ENCODE measurements around the gene IDNK. TPM values are rescaled to one million over a fixed set of nuclear protein-coding genes. Genes with fewer than 3 reads are reported as not detected.

IDNK gene
- total RNA-seq, 2 experiments from 2014 or later: 3.6 to 4.8 TPM

DNA sequence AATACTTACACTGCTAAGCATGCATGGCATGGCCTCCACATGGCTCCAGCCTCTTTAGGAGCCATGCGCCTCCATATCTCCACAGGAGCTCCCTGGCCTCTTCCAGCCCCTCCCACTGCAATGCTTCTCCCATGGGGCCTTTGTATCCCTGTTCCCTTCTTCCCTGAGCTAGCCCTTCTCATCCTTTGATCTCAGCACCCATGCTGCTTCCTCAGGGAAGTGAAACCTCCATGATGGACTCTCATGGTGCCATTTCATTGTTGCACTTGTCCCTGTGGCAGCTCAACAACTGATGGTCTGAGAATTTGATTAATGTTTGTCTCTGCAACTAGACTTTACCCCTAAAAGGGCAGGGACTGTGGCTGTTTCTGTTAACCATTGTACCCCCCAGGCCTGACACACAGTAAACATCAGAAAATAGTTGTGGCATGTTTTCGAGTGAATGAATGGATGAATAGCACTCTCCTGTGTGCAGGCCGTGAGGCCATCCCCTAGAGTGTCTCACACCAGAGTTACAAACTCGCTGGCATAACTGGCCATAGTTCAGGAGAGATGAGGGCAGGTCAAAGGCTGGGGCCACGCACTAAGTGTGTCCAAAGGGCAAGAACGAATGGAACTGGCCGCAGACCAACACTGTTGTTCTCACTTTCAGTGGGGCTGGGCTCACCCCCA lies 6.6 kb downstream of the IDNK start:
- no peak overlapping the region for H3K27ac Mint-ChIP-seq
- peaks cover 20% of the 10 kb centered on the region for H3K36me3 Mint-ChIP-seq (ENCODE audit: low read depth)
- POLR2A ChIA-PET: interaction anchor here (1.0 to 1.7 kb wide), 2 partner anchors 11 to 13 kb away, joined by 3 to 4 read pairs; no protein-coding TSS in a partner anchor
- TF ChIP-seq, protein P1, sequence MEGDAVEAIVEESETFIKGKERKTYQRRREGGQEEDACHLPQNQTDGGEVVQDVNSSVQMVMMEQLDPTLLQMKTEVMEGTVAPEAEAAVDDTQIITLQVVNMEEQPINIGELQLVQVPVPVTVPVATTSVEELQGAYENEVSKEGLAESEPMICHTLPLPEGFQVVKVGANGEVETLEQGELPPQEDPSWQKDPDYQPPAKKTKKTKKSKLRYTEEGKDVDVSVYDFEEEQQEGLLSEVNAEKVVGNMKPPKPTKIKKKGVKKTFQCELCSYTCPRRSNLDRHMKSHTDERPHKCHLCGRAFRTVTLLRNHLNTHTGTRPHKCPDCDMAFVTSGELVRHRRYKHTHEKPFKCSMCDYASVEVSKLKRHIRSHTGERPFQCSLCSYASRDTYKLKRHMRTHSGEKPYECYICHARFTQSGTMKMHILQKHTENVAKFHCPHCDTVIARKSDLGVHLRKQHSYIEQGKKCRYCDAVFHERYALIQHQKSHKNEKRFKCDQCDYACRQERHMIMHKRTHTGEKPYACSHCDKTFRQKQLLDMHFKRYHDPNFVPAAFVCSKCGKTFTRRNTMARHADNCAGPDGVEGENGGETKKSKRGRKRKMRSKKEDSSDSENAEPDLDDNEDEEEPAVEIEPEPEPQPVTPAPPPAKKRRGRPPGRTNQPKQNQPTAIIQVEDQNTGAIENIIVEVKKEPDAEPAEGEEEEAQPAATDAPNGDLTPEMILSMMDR (IDR thresholded peaks at IDR 0.05): no peak
- H3K9me3 Mint-ChIP-seq: no peaks in the 10 kb centered on the region
- peaks cover 8% of the 10 kb centered on the region for H3K4me1 Mint-ChIP-seq (ENCODE audit: low read depth)
- H3K4me3 Mint-ChIP-seq: no peak overlapping the region
- DNase-seq (no peak), ATAC-seq (no peak)
- H3K27me3 Mint-ChIP-seq: no peaks in the 10 kb centered on the region
- CTCF ChIA-PET: interaction anchor here (1.3 to 1.5 kb wide), 3 partner anchors 9 to 295 kb away, joined by 3 to 5 read pairs (median 4); no protein-coding TSS in a partner anchor
- intact Hi-C loops (cut with micrococcal nuclease): no loop called here

DNA sequence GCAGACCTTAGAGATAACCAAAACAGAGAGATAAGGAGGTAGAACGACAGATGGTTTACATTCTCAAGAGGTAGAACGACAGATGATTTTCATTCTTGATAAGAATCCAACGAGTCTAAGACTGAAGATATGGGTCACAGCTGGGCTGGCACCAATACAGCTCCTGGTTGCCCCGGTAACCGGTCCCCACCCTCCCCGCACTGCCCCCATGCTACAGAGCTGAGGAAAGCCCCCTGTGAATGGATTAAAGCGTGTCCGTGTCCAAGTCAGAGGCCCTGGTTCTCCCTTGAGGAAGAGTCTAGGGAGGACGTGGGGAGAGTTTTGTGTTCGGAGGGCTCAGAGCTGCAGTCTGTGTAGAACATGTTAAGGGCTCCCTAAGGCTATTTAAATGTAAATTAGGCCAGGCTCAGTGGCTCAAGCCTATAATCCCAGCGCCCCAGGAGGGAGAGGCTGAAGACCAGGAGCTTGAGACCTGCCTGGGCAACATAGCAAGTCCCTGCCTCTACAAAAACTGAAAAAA lies 8.1 kb downstream of the IDNK start:
- Mint-ChIP-seq H3K4me3 (no peak overlapping the region), H3K36me3 (ENCODE audit: low read depth) (peaks cover 18% of the 10 kb centered on the region), H3K27me3 (no peaks in the 10 kb centered on the region), H3K4me1 (ENCODE audit: low read depth) (peaks cover 3% of the 10 kb centered on the region), H3K27ac (no peak overlapping the region), H3K9me3 (no peaks in the 10 kb centered on the region)
- ChIA-PET CTCF (interaction anchor here (1.4 to 2.8 kb wide), 3 partner anchors 10 to 297 kb away, joined by 3 to 11 read pairs (median 9); no protein-coding TSS in a partner anchor), POLR2A (interaction anchor here (1.2 to 1.7 kb wide), 2 partner anchors 8 to 12 kb away, joined by 4 read pairs; partner anchors contain the start of gene IDNK)
- no peak for ATAC-seq
- intact Hi-C loops (cut with micrococcal nuclease): no loop called here
- TF ChIP-seq, protein P1 (IDR thresholded peaks at IDR 0.05): no peak
- DNase-seq: no peak

DNA sequence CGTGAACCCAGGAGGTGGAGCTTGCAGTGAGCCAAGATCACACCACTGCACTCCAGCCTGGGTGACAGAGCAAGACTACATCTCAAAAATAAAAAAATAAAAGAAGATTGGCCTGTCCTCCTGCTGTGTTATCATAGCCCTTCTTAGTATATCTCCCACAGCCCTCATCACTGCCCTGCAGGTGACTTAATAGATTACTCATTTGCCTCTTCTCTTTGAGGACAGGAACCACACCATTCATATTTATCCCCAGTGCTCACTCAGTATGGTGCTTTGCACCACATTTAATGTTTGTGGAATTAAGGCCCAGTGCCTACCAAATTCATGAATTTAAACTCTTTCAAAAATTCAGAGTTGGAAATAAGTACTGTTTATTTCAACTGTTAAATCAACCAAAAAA lies 10.3 kb downstream of the IDNK start:
- ChIA-PET POLR2A (no interaction called here), CTCF (no interaction called here)
- no peak overlapping the region for H3K4me3 Mint-ChIP-seq
- intact Hi-C loops (cut with micrococcal nuclease): no loop called here
- TF ChIP-seq, protein P1 (IDR thresholded peaks at IDR 0.05): no peak
- no peak for DNase-seq
- no peaks in the 10 kb centered on the region for H3K27me3 Mint-ChIP-seq
- no peak overlapping the region for H3K27ac Mint-ChIP-seq
- peaks cover 3% of the 10 kb centered on the region for H3K4me1 Mint-ChIP-seq (ENCODE audit: low read depth)
- H3K36me3 Mint-ChIP-seq (ENCODE audit: low read depth): peaks cover 15% of the 10 kb centered on the region
- ATAC-seq: no peak
- H3K9me3 Mint-ChIP-seq: no peaks in the 10 kb centered on the region

DNA sequence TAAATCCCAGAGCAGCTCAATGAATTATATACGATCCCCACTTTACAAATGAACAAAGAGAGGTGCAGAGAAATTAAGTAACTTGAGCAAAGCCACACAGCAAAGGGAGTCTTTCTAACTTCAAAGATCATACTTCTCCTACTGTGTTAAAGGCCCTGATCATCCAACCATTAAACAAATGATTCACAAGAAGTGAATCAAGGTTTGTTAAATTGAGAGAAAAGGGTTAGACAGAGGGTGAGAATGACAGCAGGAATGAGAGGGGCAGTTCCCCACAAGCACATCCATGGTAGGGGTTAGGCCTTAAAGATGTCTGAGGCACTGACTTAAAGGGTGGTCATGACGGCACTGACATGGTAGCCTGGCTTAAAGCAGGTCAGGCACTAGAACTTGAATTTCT lies 10.7 kb downstream of the IDNK start:
- H3K27me3 Mint-ChIP-seq: no peaks in the 10 kb centered on the region
- H3K4me3 Mint-ChIP-seq: no peak overlapping the region
- ATAC-seq (no peak), DNase-seq (no peak)
- H3K4me1 Mint-ChIP-seq (ENCODE audit: low read depth): peaks cover 3% of the 10 kb centered on the region
- TF ChIP-seq, protein P1 (IDR thresholded peaks at IDR 0.05): no peak
- CTCF ChIA-PET: no interaction called here
- POLR2A ChIA-PET: no interaction called here
- H3K9me3 Mint-ChIP-seq: no peaks in the 10 kb centered on the region
- H3K27ac Mint-ChIP-seq: no peak overlapping the region
- peaks cover 14% of the 10 kb centered on the region for H3K36me3 Mint-ChIP-seq (ENCODE audit: low read depth)
- intact Hi-C loops (cut with micrococcal nuclease): no loop called here

DNA sequence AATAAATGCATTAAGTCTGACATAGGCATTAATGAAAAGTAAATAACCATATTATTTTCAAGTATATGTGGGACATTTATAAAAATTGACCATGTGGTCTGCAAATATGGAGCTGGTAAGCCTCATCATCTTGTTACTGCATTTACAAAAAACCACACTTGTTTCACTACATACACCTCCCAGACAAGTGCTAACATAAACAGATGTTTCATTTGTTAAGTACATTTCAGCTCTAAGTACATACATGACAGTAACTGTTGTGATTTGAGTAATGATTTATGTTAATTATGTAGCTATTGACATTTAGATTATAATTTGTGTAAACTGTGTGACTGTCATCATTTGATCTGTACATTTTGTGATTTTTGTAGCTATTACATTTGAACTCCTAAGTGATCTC lies 13.9 kb downstream of the IDNK start:
- ATAC-seq: no peak

More for the DNA sequence above, 13.9 kb downstream of the IDNK start:
- Mint-ChIP-seq H3K4me3 (no peak overlapping the region), H3K27me3 (no peaks in the 10 kb centered on the region), H3K27ac (no peak overlapping the region), H3K4me1 (ENCODE audit: low read depth) (no peaks in the 10 kb centered on the region), H3K9me3 (no peaks in the 10 kb centered on the region), H3K36me3 (ENCODE audit: low read depth) (no peaks in the 10 kb centered on the region)
- DNase-seq: no peak
- ChIA-PET POLR2A (interaction anchor here (1.4 kb wide), 1 partner anchor 13 kb away, joined by 5 read pairs; the partner anchor contains the start of gene IDNK), CTCF (interaction anchor here (1.1 to 6.9 kb wide), 5 partner anchors 11 to 302 kb away, joined by 3 to 59 read pairs (median 5); partner anchors contain the start of gene IDNK)
- TF ChIP-seq, protein P1 (IDR thresholded peaks at IDR 0.05): no peak
- intact Hi-C loops (cut with micrococcal nuclease): no loop called here
